GM18498 (cell line): Measurements from ENCODE around the gene SH3BGRL.
"Not testable (repeated sequence)": the region's sequence is repeated elsewhere in the genome, so short reads cannot be mapped to it uniquely, and the experiment has no call there.

Experiments
- ATAC-seq: cut with Tn5 transposase; IDR thresholded peaks from one replicate; pipeline ENCODE4 v1.9.1; 2021; ENCODE audit warnings: mild to moderate bottlenecking, moderate library complexity; ENCODE audit not compliant: unreplicated experiment

The SH3BGRL gene

GRCh38 chrX:81259020-81259713 lies 57.3 kb downstream of the SH3BGRL start:
- ATAC-seq, result no peak

- no peak for ATAC-seq
These were observed 58.0 kb downstream of the SH3BGRL start for GRCh38 chrX:81259714-81260395.

GRCh38 chrX:81261576-81261975 lies 59.7 kb downstream of the SH3BGRL start:
- no peak for ATAC-seq

GRCh38 chrX:81263059-81263458 lies 61.2 kb downstream of the SH3BGRL start:
- no peak for ATAC-seq

GRCh38 chrX:81278616-81279015 lies 76.7 kb downstream of the SH3BGRL start:
- no peak for ATAC-seq

GRCh38 chrX:81280148-81280547 lies 78.2 kb downstream of the SH3BGRL start:
- ATAC-seq, result no peak

- ATAC-seq, result no peak
These were observed 84.2 kb downstream of the SH3BGRL start for GRCh38 chrX:81286075-81286474.

GRCh38 chrX:81286608-81287007 lies 84.7 kb downstream of the SH3BGRL start:
- no peak for ATAC-seq

GRCh38 chrX:81291996-81292395 lies 90.1 kb downstream of the SH3BGRL start:
- no peak for ATAC-seq

GRCh38 chrX:81294101-81294500 lies 92.2 kb downstream of the SH3BGRL start:
- no peak for ATAC-seq

GRCh38 chrX:81301877-81302276 lies 100.0 kb downstream of the SH3BGRL start:
- ATAC-seq, result no peak

GRCh38 chrX:81304563-81304962 lies 102.7 kb downstream of the SH3BGRL start:
- ATAC-seq, result no peak

- ATAC-seq, result no peak
These were observed 103.3 kb downstream of the SH3BGRL start for GRCh38 chrX:81305240-81305639.

- no peak for ATAC-seq
These were observed 106.4 kb downstream of the SH3BGRL start for GRCh38 chrX:81308086-81308829.

- ATAC-seq, result no peak
These were observed 114.3 kb downstream of the SH3BGRL start for GRCh38 chrX:81316163-81316562.

- not testable (repeated sequence) for ATAC-seq
These were observed 129.8 kb downstream of the SH3BGRL start for GRCh38 chrX:81331653-81332052.

- no peak for ATAC-seq
These were observed 134.7 kb downstream of the SH3BGRL start for GRCh38 chrX:81336455-81337152.

- no peak for ATAC-seq
These were observed 135.9 kb downstream of the SH3BGRL start for GRCh38 chrX:81337805-81338204.

GRCh38 chrX:81338924-81339323 lies 137.0 kb downstream of the SH3BGRL start:
- no peak for ATAC-seq

- ATAC-seq, result not testable (repeated sequence)
These were observed 143.4 kb downstream of the SH3BGRL start for GRCh38 chrX:81345296-81345695.
